SU-DHL-6 (cell line): ENCODE measurements around the gene DCAF7.

Source experiments
- H2AFZ ChIP-seq: fragments of 200-600 bp; sonication (generic); 2 replicates; pipeline ENCODE4 v1.6.1; 2014; ENCODE audit warnings: low read depth, mild to moderate bottlenecking, moderate library complexity, mixed read lengths, antibody characterized with exemption, low read length; ENCODE audit not compliant: severe bottlenecking
- H3F3A ChIP-seq: fragments of 200-600 bp; shearing (Covaris generic); 2 replicates; pipeline ENCODE4 v1.6.0; 2016; ENCODE audit warnings: antibody characterized with exemption, mild to moderate bottlenecking; ENCODE audit not compliant: insufficient read depth
- H3K27ac ChIP-seq: fragments of 200-600 bp; sonication (generic); 2 replicates; pipeline ENCODE4 v1.5.1; 2016; ENCODE audit warnings: low read depth, mild to moderate bottlenecking, low read length, moderate library complexity, mixed read lengths
- H3K27me3 ChIP-seq: fragments of 200-600 bp; sonication (generic), shearing (Covaris generic); 2 replicates; pipeline ENCODE4 v1.6.0; 2014; ENCODE audit warnings: mild to moderate bottlenecking, low read length
- H3K36me3 ChIP-seq: fragments of 200-600 bp; sonication (generic); 2 replicates; pipeline ENCODE4 v1.6.1; 2014; ENCODE audit warnings: mild to moderate bottlenecking, low read length, mixed read lengths
- H3K4me2 ChIP-seq: fragments of 300-600, 200-600 bp; shearing (Covaris generic), sonication (generic); 2 replicates; pipeline ENCODE4 v1.6.0; 2014; ENCODE audit warnings: low read length, low read depth, mild to moderate bottlenecking; ENCODE audit not compliant: poor library complexity, severe bottlenecking
- H3K4me3 ChIP-seq: fragments of 200-600 bp; sonication (generic); 2 replicates; pipeline ENCODE4 v1.5.1; 2014; ENCODE audit warnings: antibody characterized with exemption, low read length, mild to moderate bottlenecking, mixed read lengths; ENCODE audit not compliant: insufficient read depth, poor library complexity, severe bottlenecking
- H3K79me2 ChIP-seq: fragments of 200-600 bp; sonication (generic); 2 replicates; pipeline ENCODE4 v1.6.1; 2014; ENCODE audit warnings: mild to moderate bottlenecking, low read length, moderate library complexity; ENCODE audit not compliant: insufficient read depth
- H3K9ac ChIP-seq: fragments of 200-600 bp; sonication (generic); 2 replicates; pipeline ENCODE4 v1.7.0; 2014; ENCODE audit warnings: mild to moderate bottlenecking, low read length
- H3K9me2 ChIP-seq: fragments of 200-600 bp; sonication (generic); replicated peaks from 2 replicates; pipeline ENCODE4 v1.6.1; 2014; ENCODE audit warnings: low read length; ENCODE audit not compliant: insufficient read depth
- H3K9me3 ChIP-seq: fragments of 200-600 bp; sonication (generic); 2 replicates; pipeline ENCODE4 v1.6.1; 2014; ENCODE audit warnings: low read length, mixed read lengths; ENCODE audit not compliant: insufficient read depth
- H4K20me1 ChIP-seq: fragments of 200-600 bp; sonication (generic); 2 replicates; pipeline ENCODE4 v1.6.1; 2014; ENCODE audit warnings: low read depth, mild to moderate bottlenecking, antibody characterized with exemption, low read length, moderate library complexity, mixed read lengths
- EZH2phosphoT487 ChIP-seq: fragments of 200-600 bp; sonication (generic), shearing (Covaris generic); conservative IDR thresholded peaks from 2 replicates; pipeline ENCODE4 v1.6.1; 2018; ENCODE audit warnings: mild to moderate bottlenecking, antibody characterized with exemption, low read length, moderate library complexity, mixed read lengths
- TF ChIP-seq, protein P1 (sequence below): fragments of 200-600 bp; sonication (generic); IDR thresholded peaks from one replicate; pipeline ENCODE4 v1.5.1; 2017; ENCODE audit warnings: antibody characterized with exemption, mild to moderate bottlenecking, low read length, moderate library complexity; ENCODE audit not compliant: insufficient read depth, poor library complexity, severe bottlenecking

The DCAF7 gene

DNA sequence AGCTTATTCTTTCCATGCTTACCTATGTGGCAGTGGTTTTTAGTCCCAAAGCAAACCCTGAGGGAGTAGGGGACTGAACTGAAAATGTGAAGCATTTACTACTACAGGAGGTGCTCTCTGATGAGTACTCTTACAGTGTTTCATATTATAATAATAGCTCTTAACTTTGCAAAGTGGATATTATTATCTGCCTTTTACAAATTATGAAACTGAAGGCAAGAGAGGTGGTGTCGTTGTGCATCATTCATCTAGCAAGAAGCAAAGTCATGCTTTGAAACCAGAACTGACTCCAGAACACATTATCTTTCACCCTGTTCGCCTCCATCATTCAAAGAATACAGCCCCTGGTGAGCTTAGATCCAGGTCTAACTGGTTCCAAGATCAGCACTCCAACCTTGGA lies 35.3 kb upstream of the DCAF7 start:
- H3K27ac ChIP-seq, result no peak overlapping the region

DNA sequence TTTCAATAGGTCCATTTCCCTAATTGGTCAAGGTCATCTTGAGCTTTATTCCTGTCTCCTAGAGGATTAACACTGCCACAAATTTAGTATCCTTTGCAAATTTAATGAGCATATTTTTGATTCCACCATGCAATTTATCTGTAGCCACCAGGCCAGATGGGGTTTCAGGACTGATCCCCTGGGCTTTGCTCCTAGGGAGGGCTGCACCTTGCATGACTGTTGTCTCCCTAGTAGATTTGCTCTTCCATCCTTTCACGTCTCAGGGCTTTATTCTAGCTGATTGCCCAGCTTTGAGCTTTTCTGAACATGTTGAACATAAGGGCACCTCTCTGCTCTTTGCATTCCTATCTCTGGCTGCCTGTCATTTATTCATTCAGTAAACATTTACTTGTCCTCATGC lies 34.9 kb upstream of the DCAF7 start:
- H3K36me3 ChIP-seq, result no peaks in the 10 kb centered on the region
- no peaks in the 10 kb centered on the region for H4K20me1 ChIP-seq
- H3K4me3 ChIP-seq, result no peak overlapping the region
- H3K27me3 ChIP-seq, result no peaks in the 10 kb centered on the region
- H3K79me2 ChIP-seq, result no peaks in the 10 kb centered on the region
- no peak overlapping the region for H3K9ac ChIP-seq
- H3K9me2 ChIP-seq, result no peaks in the 10 kb centered on the region
- TF ChIP-seq, protein P1, sequence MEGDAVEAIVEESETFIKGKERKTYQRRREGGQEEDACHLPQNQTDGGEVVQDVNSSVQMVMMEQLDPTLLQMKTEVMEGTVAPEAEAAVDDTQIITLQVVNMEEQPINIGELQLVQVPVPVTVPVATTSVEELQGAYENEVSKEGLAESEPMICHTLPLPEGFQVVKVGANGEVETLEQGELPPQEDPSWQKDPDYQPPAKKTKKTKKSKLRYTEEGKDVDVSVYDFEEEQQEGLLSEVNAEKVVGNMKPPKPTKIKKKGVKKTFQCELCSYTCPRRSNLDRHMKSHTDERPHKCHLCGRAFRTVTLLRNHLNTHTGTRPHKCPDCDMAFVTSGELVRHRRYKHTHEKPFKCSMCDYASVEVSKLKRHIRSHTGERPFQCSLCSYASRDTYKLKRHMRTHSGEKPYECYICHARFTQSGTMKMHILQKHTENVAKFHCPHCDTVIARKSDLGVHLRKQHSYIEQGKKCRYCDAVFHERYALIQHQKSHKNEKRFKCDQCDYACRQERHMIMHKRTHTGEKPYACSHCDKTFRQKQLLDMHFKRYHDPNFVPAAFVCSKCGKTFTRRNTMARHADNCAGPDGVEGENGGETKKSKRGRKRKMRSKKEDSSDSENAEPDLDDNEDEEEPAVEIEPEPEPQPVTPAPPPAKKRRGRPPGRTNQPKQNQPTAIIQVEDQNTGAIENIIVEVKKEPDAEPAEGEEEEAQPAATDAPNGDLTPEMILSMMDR, result no peak
- TF ChIP-seq EZH2phosphoT487, result no peak
- H3K27ac ChIP-seq, result no peak overlapping the region
- H3K4me2 ChIP-seq, result no peak overlapping the region
- H2AFZ ChIP-seq, result no peak overlapping the region
- no peaks in the 10 kb centered on the region for H3F3A ChIP-seq
- H3K9me3 ChIP-seq, result no peaks in the 10 kb centered on the region

More for the DNA sequence above, 35.3 kb upstream of the DCAF7 start:
- Histone ChIP-seq H4K20me1 (no peaks in the 10 kb centered on the region), H3K9ac (no peak overlapping the region), H3K9me3 (no peaks in the 10 kb centered on the region), H3K4me2 (no peak overlapping the region), H3K9me2 (no peaks in the 10 kb centered on the region), H3K79me2 (no peaks in the 10 kb centered on the region), H3K27me3 (no peaks in the 10 kb centered on the region), H3K4me3 (no peak overlapping the region), H3K36me3 (no peaks in the 10 kb centered on the region), H3F3A (no peaks in the 10 kb centered on the region), H2AFZ (no peak overlapping the region)
- TF ChIP-seq, protein P1, result no peak
- TF ChIP-seq EZH2phosphoT487, result no peak

DNA sequence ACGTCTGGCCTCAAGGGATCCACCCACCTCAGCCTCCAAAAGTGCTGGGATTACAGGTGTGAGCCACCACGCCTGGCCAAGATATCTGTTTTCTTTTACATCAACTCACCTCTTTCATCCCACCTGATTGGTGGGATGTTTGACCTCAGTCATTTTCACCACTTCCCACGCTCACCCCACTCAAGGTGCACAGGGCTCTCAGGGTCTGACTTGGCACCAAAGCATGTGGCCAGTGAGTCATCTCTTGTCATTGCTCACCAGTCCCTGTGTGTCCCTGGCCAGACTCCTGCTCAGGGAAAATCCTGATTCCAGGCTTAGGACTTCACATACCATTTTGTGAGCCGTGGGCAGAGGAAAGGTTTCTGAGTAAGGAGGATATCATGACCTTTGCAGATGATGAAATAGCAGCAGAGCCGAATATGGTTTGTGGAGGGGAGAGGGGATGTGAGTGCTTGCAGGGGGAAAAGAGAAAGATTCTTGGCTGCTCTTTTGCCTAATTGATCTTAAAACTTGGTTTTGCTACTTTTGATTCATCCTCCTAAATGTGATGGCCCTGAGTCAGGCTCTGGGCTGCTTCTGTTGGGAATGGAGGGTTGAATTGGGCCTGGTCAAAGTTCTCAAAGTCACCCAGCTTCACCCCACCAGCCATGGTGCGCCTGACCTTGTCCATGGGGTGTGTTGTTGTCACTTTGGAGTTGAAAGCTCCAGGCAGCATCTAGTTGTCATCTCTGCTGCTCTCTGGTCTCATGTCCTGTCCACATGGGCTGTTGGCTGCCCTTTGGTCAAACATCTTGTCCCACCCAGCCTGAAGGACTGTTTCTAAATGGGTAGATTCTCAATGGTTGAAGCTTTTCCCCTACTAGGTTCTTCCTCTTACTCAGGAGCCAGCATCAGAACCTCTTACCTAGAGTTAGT lies 33.1 kb upstream of the DCAF7 start:
- no peaks in the 10 kb centered on the region for H3K79me2 ChIP-seq
- no peak overlapping the region for H3K4me2 ChIP-seq
- TF ChIP-seq, protein P1, result no peak
- no peak for TF ChIP-seq EZH2phosphoT487

More for the DNA sequence above, 33.1 kb upstream of the DCAF7 start:
- H3F3A ChIP-seq, result no peaks in the 10 kb centered on the region
- no peaks in the 10 kb centered on the region for H3K9me2 ChIP-seq
- H3K36me3 ChIP-seq, result no peaks in the 10 kb centered on the region
- H4K20me1 ChIP-seq, result no peaks in the 10 kb centered on the region
- no peak overlapping the region for H3K27ac ChIP-seq
- no peaks in the 10 kb centered on the region; the same call in 1 of the 2 replicates for H3K27me3 ChIP-seq
- no peak overlapping the region for H3K4me3 ChIP-seq
- no peak overlapping the region for H2AFZ ChIP-seq
- no peaks in the 10 kb centered on the region for H3K9me3 ChIP-seq
- no peak overlapping the region for H3K9ac ChIP-seq
